Activated CD4-positive, alpha-beta T cell treated with anti-CD3 and anti-CD28 coated beads for 4 hours (primary cell): ENCODE data around the gene GTF2F2.

Experiments used
- DNase-seq, 2 donors: peaks; one replicate each; pipeline ENCODE4 v3.0.0-alpha.2; 2020

The GTF2F2 gene

GRCh38 chr13:45132369-45133064, 12.2 kb downstream of the GTF2F2 start:
- no peak for DNase-seq

- DNase-seq: no peak
Observed at GRCh38 chr13:45133396-45134118, 13.2 kb downstream of the GTF2F2 start.

- no peak for DNase-seq
Observed at GRCh38 chr13:45136741-45137504, 16.6 kb downstream of the GTF2F2 start.

GRCh38 chr13:45137526-45137925, 17.2 kb downstream of the GTF2F2 start:
- DNase-seq: no peak

GRCh38 chr13:45138282-45138681, 18.0 kb downstream of the GTF2F2 start:
- DNase-seq: no peak

GRCh38 chr13:45141369-45141768, 21.1 kb downstream of the GTF2F2 start:
- DNase-seq: no peak

GRCh38 chr13:45142440-45143345, 22.4 kb downstream of the GTF2F2 start:
- DNase-seq: no peak

GRCh38 chr13:45143346-45143751, 23.0 kb downstream of the GTF2F2 start:
- DNase-seq: no peak

GRCh38 chr13:45149964-45150363, 29.7 kb downstream of the GTF2F2 start:
- DNase-seq: no peak

GRCh38 chr13:45156565-45157361, 36.5 kb downstream of the GTF2F2 start:
- DNase-seq: no peak

- DNase-seq: no peak
Observed at GRCh38 chr13:45162194-45162593, 41.9 kb downstream of the GTF2F2 start.

- DNase-seq: no peak
Observed at GRCh38 chr13:45162821-45163220, 42.5 kb downstream of the GTF2F2 start.

- no peak for DNase-seq
Observed at GRCh38 chr13:45166858-45167257, 46.5 kb downstream of the GTF2F2 start.

GRCh38 chr13:45167611-45168554, 47.6 kb downstream of the GTF2F2 start:
- DNase-seq: no peak

GRCh38 chr13:45168555-45168930, 48.2 kb downstream of the GTF2F2 start:
- no peak for DNase-seq

- no peak for DNase-seq
Observed at GRCh38 chr13:45174478-45174877, 54.2 kb downstream of the GTF2F2 start.

- DNase-seq: no peak
Observed at GRCh38 chr13:45178349-45179162, 58.2 kb downstream of the GTF2F2 start.

- no peak for DNase-seq
Observed at GRCh38 chr13:45179428-45179827, 59.1 kb downstream of the GTF2F2 start.

GRCh38 chr13:45180303-45180702, 60.0 kb downstream of the GTF2F2 start:
- DNase-seq: no peak
